Measurements from ENCODE around the gene RPS18. TPM values are rescaled to one million over a fixed set of nuclear protein-coding genes. Genes with fewer than 3 reads are reported as not detected.
A peak's percentile ranks its signal among the peaks of the same experiment; 100 is the strongest.
"Not testable (repeated sequence)": the region's sequence is repeated elsewhere in the genome, so short reads cannot be mapped to it uniquely, and the experiment has no call there.

The RPS18 gene
- total and polyA plus RNA-seq, 9 of the 15 experiments (the other 6 are each of a cell fraction or from before 2014, with no cell fraction given), result 5,023 to 17,516 (median 8,131) TPM

- not testable (repeated sequence) for H2AFZ ChIP-seq (ENCODE audit: low read depth, low read length); BruUV-seq (replicated peaks); H3K27me3 ChIP-seq (ENCODE audit: control insufficient read depth in 2 of 2, insufficient read depth in 2 of 2, low read length in 2 of 2); H3K9me3 ChIP-seq (replicated peaks; ENCODE audit: control insufficient read depth, insufficient read depth, low read depth, low read length); ATAC-seq; H3K9me1 ChIP-seq (ENCODE audit: control insufficient read depth, insufficient read depth, low read length); TF ChIP-seq BRCA1 (IDR thresholded peaks at IDR 0.05)
- Histone ChIP-seq H3K4me2 (ENCODE audit: insufficient read depth, low read length) (peak overlapping the region; percentile 99), H4K20me1 (replicated peaks; ENCODE audit: control insufficient read depth, insufficient read depth, low read length) (peaks cover 42% of the 10 kb centered on the region), H3K9ac (ENCODE audit: insufficient read depth in 1 of 2, low read depth in 2 of 2, low read length in 2 of 2) (peak overlapping the region; percentile 90 to 100), H3K27ac (ENCODE audit: extremely low read depth, low read depth, low read length) (peak overlapping the region; percentile 98), H3K36me3 (ENCODE audit: control insufficient read depth, insufficient read depth, low read length) (peaks cover 83% of the 10 kb centered on the region), H3K4me1 (replicated peaks in 1 of 2; ENCODE audit: control insufficient read depth in 2 of 2, insufficient read depth in 2 of 2, low read length in 2 of 2) (peaks cover 39 to 40% of the 10 kb centered on the region in 2 experiments), H3K79me2 (ENCODE audit: control insufficient read depth, insufficient read depth, low read length) (peaks cover 55% of the 10 kb centered on the region), H3K4me3 (peak overlapping the region; percentile 93)
- TF ChIP-seq BRCA1 (CRISPR knock-in tag; IDR thresholded peaks at IDR 0.05) (peak; percentile 89; the same call in 1 of the 2 replicates), E2F1 (CRISPR knock-in tag; IDR thresholded peaks at IDR 0.05) (peak; percentile 47; the same call in 1 of the 2 replicates), EWSR1 (IDR thresholded peaks at IDR 0.05; ENCODE audit: borderline replicate concordance, low read depth, partially characterized antibody) (peak; percentile 57), SUPT5H (IDR thresholded peaks at IDR 0.05) (peak; percentile 42; the same call in 1 of the 2 replicates), POLR2B (IDR thresholded peaks at IDR 0.05; ENCODE audit: low read depth, partially characterized antibody) (peak; percentile 24), ZNF586 (CRISPR knock-in tag; conservative IDR thresholded peaks at IDR 0.05) (0 out of 2 replicates have a peak, but pooled peaks have one; percentile 60), THRB (CRISPR knock-in tag; conservative IDR thresholded peaks at IDR 0.05) (0 out of 2 replicates have a peak, but pooled peaks have one; percentile 5), POLR2A (conservative IDR thresholded peaks at IDR 0.05) (peak; percentile 52; the same call in 1 of the 2 replicates)
- TF ChIP-seq, protein P1, sequence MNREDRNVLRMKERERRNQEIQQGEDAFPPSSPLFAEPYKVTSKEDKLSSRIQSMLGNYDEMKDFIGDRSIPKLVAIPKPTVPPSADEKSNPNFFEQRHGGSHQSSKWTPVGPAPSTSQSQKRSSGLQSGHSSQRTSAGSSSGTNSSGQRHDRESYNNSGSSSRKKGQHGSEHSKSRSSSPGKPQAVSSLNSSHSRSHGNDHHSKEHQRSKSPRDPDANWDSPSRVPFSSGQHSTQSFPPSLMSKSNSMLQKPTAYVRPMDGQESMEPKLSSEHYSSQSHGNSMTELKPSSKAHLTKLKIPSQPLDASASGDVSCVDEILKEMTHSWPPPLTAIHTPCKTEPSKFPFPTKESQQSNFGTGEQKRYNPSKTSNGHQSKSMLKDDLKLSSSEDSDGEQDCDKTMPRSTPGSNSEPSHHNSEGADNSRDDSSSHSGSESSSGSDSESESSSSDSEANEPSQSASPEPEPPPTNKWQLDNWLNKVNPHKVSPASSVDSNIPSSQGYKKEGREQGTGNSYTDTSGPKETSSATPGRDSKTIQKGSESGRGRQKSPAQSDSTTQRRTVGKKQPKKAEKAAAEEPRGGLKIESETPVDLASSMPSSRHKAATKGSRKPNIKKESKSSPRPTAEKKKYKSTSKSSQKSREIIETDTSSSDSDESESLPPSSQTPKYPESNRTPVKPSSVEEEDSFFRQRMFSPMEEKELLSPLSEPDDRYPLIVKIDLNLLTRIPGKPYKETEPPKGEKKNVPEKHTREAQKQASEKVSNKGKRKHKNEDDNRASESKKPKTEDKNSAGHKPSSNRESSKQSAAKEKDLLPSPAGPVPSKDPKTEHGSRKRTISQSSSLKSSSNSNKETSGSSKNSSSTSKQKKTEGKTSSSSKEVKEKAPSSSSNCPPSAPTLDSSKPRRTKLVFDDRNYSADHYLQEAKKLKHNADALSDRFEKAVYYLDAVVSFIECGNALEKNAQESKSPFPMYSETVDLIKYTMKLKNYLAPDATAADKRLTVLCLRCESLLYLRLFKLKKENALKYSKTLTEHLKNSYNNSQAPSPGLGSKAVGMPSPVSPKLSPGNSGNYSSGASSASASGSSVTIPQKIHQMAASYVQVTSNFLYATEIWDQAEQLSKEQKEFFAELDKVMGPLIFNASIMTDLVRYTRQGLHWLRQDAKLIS (CRISPR knock-in tag; IDR thresholded peaks at IDR 0.05), result peak; percentile 18; the same call in 1 of the 2 replicates
- TF ChIP-seq, protein P2, sequence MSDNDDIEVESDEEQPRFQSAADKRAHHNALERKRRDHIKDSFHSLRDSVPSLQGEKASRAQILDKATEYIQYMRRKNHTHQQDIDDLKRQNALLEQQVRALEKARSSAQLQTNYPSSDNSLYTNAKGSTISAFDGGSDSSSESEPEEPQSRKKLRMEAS (CRISPR knock-in tag; IDR thresholded peaks at IDR 0.05), result 0 out of 2 replicates have a peak, but pooled peaks have one; percentile 32
- TF ChIP-seq, protein P3, sequence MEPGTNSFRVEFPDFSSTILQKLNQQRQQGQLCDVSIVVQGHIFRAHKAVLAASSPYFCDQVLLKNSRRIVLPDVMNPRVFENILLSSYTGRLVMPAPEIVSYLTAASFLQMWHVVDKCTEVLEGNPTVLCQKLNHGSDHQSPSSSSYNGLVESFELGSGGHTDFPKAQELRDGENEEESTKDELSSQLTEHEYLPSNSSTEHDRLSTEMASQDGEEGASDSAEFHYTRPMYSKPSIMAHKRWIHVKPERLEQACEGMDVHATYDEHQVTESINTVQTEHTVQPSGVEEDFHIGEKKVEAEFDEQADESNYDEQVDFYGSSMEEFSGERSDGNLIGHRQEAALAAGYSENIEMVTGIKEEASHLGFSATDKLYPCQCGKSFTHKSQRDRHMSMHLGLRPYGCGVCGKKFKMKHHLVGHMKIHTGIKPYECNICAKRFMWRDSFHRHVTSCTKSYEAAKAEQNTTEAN (CRISPR knock-in tag; IDR thresholded peaks at IDR 0.05), result peak; percentile 6; the same call in 1 of the 2 replicates
- intact Hi-C loops (cut with micrococcal nuclease) (loop anchor here (2.0 to 10.0 kb wide), 3 partner anchors 135 to 299 kb away; partner anchors contain the start of genes CUTA and PHF1), in situ Hi-C loops (cut with MboI) (loop anchor here (10.0 kb wide), 1 partner anchor 129 kb away; no protein-coding TSS in a partner anchor)
- ChIA-PET POLR2A (interaction anchor here (0.6 to 8.1 kb wide), 16 partner anchors 10 to 304 kb away, joined by 3 to 90 read pairs (median 4); partner anchors contain the start of genes CUTA, PFDN6, RGL2 and RING1), CTCF (ENCODE audit: low intra/inter-chr PET ratio) (interaction anchor here (6.6 kb wide), 1 partner anchor 131 kb away, joined by 64 read pairs; no protein-coding TSS in a partner anchor)
- FAIRE-seq, result peak; percentile 11
- 29% methylated on average over 16 of the region's 16 CpGs for WGBS (ENCODE audit: insufficient coverage, low coverage, missing lambda C conversion rate)
- DNase-seq (ENCODE audit: extremely low read depth in 1 of 4, low spot score in 3 of 4), result peak in 1 of 4 experiments; percentile 40
These were observed 4.1 kb downstream of the RPS18 start for GRCh38 chr6:33275795-33276580.

Measured in K562 (cell line).